GM21360 (cell line): ENCODE data around the gene SLC2A5.
"Not testable (repeated sequence)": the region's sequence is repeated elsewhere in the genome, so short reads cannot be mapped to it uniquely, and the experiment has no call there.

ENCODE experiments used
- ATAC-seq: cut with Tn5 transposase; IDR thresholded peaks from one replicate; pipeline ENCODE4 v1.9.1; 2021; ENCODE audit warnings: mild to moderate bottlenecking, moderate library complexity; ENCODE audit not compliant: unreplicated experiment

Gene SLC2A5

GRCh38 chr1:9038881-9039760, 30.3 kb downstream of the SLC2A5 start:
- ATAC-seq: no peak

DNA sequence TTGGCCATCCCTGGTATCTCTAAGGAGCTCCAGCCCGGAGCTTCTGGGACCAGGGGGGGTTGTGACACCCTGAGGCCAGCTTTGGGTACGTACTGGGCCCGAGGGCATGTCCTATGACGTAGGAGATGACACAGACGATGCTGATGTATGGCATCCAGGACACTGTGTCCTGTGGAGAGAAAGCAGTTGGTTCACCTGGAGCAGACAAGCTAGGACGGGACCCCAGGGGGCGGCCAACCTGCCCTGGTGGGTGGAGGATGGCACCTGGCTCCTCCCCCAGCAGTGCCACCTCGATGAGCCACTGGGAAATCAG, 31.1 kb downstream of the SLC2A5 start:
- no peak for ATAC-seq

DNA sequence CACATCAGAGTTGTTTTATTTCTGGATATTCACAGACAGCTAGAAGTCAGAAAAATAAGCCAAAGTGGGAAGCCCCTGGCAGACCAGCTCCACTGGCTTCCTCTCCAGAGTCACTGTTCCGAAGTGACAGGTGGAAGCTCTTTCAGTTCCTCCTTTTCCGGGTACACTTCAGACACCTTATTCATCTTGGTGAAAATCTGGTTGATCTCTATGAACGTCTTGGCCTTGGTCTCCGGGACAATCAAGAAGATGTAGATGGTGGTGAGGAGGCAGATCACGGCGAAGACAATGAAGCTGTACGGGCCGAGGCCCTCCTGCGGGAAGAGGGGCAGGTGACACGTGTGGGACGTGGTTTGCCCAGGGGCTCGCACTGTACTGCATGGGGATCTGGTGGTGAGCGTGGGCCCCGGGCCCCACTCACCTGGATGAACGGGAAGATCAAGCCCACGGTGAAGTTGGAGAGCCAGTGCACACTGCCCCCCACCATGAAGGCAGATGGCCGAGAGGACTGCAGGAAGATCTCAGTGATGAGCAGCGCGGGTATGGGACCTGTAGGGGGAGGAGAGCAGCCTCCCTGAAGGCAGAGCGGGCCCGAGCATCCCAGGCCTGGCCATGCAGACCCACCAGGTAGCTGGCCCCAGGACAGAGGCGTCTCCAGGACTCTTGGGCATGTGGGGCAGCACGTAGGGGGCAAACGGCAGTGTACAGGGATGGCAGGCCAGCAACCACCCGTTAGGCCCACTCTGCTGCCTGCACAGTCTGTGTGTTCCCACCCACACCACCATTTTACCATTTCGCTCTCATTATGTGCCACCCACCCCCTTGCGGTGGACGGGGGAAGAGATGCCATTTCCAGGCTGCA, 31.7 kb downstream of the SLC2A5 start:
- peak; percentile 50 for ATAC-seq

- ATAC-seq: no peak
These were observed 34.2 kb downstream of the SLC2A5 start for GRCh38 chr1:9035226-9035625.

- no peak for ATAC-seq
These were observed 36.1 kb downstream of the SLC2A5 start for GRCh38 chr1:9033363-9033762.

DNA sequence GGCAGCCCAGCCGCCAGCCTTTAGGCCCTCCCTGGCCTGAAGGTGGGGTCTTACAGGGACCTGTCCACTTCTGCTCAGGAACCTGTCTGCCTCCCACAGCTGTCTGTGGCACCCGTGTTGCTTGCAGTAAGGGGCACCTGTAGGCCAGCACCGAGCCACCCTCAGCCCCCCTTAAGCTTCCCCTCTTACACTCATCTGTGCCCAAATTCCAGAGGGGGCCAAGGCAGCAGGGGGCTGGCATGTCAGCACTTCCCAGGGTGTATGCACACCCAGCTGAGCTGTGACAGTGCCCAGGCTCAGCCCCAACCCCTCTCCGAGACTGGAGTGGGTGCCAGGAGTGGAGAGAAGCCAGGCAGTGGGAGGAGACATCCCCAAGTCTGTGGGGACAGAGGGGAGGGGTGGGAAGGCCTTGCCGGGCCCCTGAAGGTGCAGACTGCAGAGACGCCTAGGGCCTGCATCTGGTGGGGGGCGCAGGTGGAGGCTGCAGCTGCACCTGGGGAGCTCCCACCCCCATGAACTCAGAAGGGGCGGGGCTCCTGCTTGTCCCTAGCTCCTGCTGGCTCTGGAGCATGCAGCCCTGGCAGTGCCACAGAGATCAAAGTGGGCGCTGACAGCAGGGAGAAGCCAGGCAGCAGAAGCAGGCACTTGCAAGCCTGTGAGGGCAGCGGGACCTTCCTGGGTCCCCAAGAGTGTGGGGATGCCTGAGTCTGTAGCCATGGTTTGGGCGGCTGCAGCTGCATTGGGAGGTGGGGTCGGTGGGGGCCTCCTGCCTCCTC, 37.8 kb downstream of the SLC2A5 start:
- no peak for ATAC-seq

- not testable (repeated sequence) for ATAC-seq
These were observed 38.4 kb downstream of the SLC2A5 start for GRCh38 chr1:9031077-9031476.

DNA sequence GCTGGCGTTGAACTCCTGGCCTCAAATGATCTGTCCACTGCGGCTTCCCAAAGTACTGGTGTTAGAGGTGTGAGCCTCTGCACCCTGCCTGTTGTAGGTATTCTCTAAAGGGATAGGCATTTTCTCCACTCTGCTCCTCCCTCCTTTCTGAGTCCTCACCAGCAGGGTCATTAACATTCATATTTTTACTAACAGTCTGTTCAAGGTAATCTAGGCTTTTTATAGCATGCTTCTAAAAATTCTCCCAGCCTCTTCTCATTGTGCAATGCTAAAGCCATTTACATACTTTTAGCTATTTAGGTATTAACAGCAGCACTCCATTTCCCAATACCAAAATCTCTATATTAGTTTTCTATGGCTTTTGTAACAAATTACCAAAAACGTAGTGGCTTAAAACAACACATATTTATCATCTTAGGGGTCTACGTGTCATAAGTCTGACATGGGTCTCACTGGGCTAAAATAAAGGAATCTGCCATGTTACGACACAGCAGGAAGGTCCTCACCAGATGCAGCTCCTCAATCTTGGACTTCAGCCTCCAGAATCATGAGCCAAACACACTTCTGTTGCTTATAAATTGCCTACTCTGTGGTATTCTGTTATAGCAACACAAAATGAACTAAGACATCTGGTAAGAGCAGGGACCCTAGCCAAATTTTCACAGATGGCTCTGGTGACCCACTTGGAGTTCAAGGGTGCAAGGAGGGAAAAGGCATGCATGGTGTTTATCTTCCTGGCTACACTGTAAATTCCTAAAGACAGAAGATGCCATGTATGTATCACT, 40.3 kb downstream of the SLC2A5 start:
- ATAC-seq: no peak

GRCh38 chr1:9027307-9027706, 42.1 kb downstream of the SLC2A5 start:
- no peak for ATAC-seq

DNA sequence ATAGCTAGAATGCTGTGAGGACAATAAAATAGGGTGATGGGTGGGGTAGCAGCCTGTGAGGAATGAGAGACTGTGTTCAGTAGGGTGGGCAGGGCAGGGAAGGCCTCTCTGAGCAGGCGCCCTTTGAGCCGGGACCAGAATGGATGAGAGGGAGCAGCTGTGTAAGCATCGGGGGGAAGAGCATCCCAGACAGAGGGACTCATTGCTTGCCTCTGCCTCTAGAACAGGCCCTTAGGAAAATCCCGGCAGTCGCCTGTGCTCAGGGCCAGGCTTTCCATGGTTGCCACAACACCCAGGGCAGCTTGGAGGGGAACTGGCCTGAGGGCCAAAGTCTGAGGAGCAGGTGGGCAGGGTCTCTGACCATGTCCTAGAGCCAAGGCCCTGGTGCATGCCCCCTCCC, 44.0 kb downstream of the SLC2A5 start:
- ATAC-seq: no peak

GRCh38 chr1:9024837-9025236, 44.6 kb downstream of the SLC2A5 start:
- no peak for ATAC-seq

GRCh38 chr1:9022773-9023172, 46.7 kb downstream of the SLC2A5 start:
- no peak for ATAC-seq

- not testable (repeated sequence) for ATAC-seq
These were observed 47.3 kb downstream of the SLC2A5 start for GRCh38 chr1:9022026-9022738.

DNA sequence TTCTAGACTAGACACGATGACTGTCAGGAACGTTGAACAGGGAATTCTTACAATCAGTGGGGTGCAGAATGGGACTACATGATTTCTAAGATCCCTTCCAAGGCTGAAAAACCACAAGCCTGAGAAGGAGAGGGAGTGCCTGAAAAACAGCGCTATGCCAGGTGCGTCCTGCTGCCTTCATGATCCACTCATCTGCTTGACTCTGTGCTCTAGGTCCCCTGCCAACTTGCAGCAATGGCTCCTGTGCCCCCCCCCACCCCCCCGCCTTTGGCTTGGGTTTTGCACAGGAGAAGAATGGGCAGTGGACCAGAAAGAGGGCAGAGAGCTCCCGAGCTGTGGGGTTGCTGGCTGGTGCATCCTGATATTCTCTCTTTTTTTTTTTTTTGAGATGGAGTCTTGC, 49.1 kb downstream of the SLC2A5 start:
- no peak for ATAC-seq

- no peak for ATAC-seq
These were observed 49.5 kb downstream of the SLC2A5 start for GRCh38 chr1:9019896-9020295.

GRCh38 chr1:9018333-9018732, 51.1 kb downstream of the SLC2A5 start:
- ATAC-seq: no peak

GRCh38 chr1:9016455-9016854, 53.0 kb downstream of the SLC2A5 start:
- ATAC-seq: no peak

DNA sequence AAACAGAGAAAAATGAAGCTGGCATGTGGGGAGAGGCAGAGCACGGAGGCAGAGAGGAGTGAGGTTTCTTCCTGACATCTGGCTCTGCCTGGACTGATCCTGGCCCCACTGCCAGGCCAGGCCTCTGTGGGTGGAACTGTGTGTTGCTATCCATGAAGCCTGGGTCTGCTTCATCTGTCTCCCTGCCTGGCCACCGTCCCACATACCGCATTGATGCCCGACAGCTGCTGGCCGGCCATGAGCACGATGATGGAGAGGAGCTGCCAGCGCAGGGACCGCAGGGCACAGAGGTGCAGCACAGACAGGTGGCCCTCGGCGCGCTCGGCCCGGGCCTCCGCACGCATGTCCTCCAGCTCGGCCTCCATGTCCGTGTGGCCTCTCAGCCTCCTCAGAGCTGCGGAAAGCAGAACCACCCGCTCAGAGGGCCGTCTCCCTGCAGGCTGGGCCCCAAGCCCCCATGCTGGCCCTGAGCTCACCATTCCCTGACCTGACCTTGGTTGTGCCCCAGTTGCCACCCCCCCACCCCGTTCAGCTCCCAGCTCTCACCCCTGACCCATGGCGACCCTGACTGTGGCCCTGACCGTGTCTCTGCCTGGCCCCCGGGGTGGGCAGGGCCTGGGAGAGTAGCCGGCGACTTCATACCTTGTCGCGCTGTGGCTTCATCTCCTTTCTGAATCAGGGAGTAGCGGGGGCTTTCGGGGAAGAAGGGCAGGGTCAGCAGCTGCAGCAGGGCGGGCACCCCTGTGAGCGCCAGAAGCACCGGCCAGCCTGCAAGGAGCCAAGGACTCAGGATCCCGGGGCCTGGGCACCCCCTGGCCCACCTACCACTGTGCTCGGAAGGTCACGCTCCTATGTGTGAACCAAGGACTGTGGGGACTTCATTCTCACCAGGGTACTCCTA, 54.7 kb downstream of the SLC2A5 start:
- no peak for ATAC-seq

DNA sequence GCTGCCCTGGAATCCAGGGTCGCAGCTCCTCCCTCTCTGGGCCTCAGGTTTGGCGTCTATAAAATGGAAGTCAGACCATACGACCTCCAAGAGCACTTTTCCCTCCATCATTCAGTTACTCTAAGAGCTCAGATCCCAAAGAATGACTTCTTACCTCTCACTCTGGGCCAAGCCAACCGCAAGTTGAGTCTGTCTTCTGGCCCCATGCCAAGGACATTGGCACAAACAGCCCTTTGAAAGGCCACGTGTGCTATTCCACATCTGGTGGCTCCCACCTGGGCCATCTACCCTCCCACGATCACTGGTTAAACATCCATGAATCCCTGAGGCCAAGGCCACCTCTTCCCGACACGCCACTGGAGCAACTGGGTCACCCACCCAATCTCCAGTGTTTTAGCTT, 55.6 kb downstream of the SLC2A5 start:
- no peak for ATAC-seq
